Smooth muscle cell (in vitro differentiated cells): ENCODE data around the gene MYBBP1A. TPM values are rescaled to one million over a fixed set of nuclear protein-coding genes. Genes with fewer than 3 reads are reported as not detected.

Experiments
- DNase-seq: peaks from one replicate; lab custom pipeline; 2025; ENCODE audit not compliant: unreplicated experiment; lab: John Stamatoyannopoulos, UW
- H2AFZ ChIP-seq: fragments of 200-600 bp; sonication (generic); 2 replicates; pipeline ENCODE4 v1.6.0; 2016; ENCODE audit warnings: antibody characterized with exemption, low read depth, mild to moderate bottlenecking
- H3F3A ChIP-seq: fragments of 200-600 bp; sonication (generic); 2 replicates; pipeline ENCODE4 v1.6.0; 2017; ENCODE audit warnings: antibody characterized with exemption, low read depth
- H3K27ac ChIP-seq: fragments of 200-600 bp; sonication (generic); 2 replicates; pipeline ENCODE4 v1.5.1; 2016; ENCODE audit warnings: low read depth, mild to moderate bottlenecking
- H3K27me3 ChIP-seq: fragments of 200-600 bp; sonication (generic); 2 replicates; pipeline ENCODE4 v1.6.1; 2016; ENCODE audit warnings: low read depth, mild to moderate bottlenecking
- H3K36me3 ChIP-seq: fragments of 200-600 bp; sonication (generic); 2 replicates; pipeline ENCODE4 v1.5.1; 2016; ENCODE audit warnings: low read depth
- H3K4me1 ChIP-seq: fragments of 200-600 bp; sonication (generic); 2 replicates; pipeline ENCODE4 v1.5.1; 2016; ENCODE audit warnings: low read depth
- H3K4me2 ChIP-seq: fragments of 200-600 bp; sonication (generic); 2 replicates; pipeline ENCODE4 v1.6.0; 2016; ENCODE audit warnings: mild to moderate bottlenecking
- H3K4me3 ChIP-seq: fragments of 200-600 bp; sonication (generic); 2 replicates; pipeline ENCODE4 v1.5.1; 2016; ENCODE audit warnings: mild to moderate bottlenecking
- H3K79me2 ChIP-seq: fragments of 200-600 bp; sonication (generic); 2 replicates; pipeline ENCODE4 v1.6.0; 2016; ENCODE audit warnings: low read depth, mild to moderate bottlenecking
- H3K9ac ChIP-seq: fragments of 200-600 bp; sonication (generic); 2 replicates; pipeline ENCODE4 v1.6.0; 2016; ENCODE audit warnings: low read depth
- H3K9me3 ChIP-seq: fragments of 200-600 bp; sonication (generic); replicated peaks from 2 replicates; pipeline ENCODE4 v1.5.1; 2016; ENCODE audit warnings: low read depth
- H4K20me1 ChIP-seq: fragments of 200-600 bp; sonication (generic); 2 replicates; pipeline ENCODE4 v1.6.0; 2016; ENCODE audit warnings: low read depth
- WGBS: methylation state at CpG from one replicate; pipeline ENCODE4 v1.1.7; 2016; ENCODE audit warnings: low lambda C conversion rate; 5-methylcytosine and 5-hydroxymethylcytosine counted together
- polyA plus RNA-seq: library from polyadenylated mRNA; unstranded; fragments of >200 nt; fragmentation: Nextera tagmentation; extraction: Ambion mirVana; gene quantifications from 2 replicates; pipeline ENCODE4 v1.2.1, GENCODE V29; 2016
- total RNA-seq: library from RNA; depleted of rRNA; stranded (reverse); fragments of >200 nt; gene quantifications from 2 replicates; pipeline ENCODE4 v1.2.3, GENCODE V29; 2014
- TF ChIP-seq, protein P1 (sequence below): fragments of 200-600 bp; sonication (generic); IDR thresholded peaks from 2 replicates; pipeline ENCODE4 v1.5.1; 2017; ENCODE audit warnings: borderline replicate concordance, mild to moderate bottlenecking, antibody characterized with exemption; ENCODE audit not compliant: insufficient read depth, poor library complexity, severe bottlenecking

Gene MYBBP1A
- total and polyA plus RNA-seq, 2 experiments from 2014 or later, result 18.1 to 33.5 TPM

GRCh38 chr17:4522661-4523060 is 32.5 kb downstream of the MYBBP1A start:
- Histone ChIP-seq H3K36me3 (no peaks in the 10 kb centered on the region), H3K4me1 (peaks cover 8% of the 10 kb centered on the region), H2AFZ (no peak overlapping the region), H3F3A (no peaks in the 10 kb centered on the region), H3K9ac (no peak overlapping the region), H3K79me2 (no peaks in the 10 kb centered on the region), H3K4me2 (no peak overlapping the region), H3K27me3 (no peaks in the 10 kb centered on the region), H3K9me3 (no peaks in the 10 kb centered on the region), H4K20me1 (no peaks in the 10 kb centered on the region), H3K27ac (no peak overlapping the region), H3K4me3 (no peak overlapping the region)
- TF ChIP-seq, protein P1, sequence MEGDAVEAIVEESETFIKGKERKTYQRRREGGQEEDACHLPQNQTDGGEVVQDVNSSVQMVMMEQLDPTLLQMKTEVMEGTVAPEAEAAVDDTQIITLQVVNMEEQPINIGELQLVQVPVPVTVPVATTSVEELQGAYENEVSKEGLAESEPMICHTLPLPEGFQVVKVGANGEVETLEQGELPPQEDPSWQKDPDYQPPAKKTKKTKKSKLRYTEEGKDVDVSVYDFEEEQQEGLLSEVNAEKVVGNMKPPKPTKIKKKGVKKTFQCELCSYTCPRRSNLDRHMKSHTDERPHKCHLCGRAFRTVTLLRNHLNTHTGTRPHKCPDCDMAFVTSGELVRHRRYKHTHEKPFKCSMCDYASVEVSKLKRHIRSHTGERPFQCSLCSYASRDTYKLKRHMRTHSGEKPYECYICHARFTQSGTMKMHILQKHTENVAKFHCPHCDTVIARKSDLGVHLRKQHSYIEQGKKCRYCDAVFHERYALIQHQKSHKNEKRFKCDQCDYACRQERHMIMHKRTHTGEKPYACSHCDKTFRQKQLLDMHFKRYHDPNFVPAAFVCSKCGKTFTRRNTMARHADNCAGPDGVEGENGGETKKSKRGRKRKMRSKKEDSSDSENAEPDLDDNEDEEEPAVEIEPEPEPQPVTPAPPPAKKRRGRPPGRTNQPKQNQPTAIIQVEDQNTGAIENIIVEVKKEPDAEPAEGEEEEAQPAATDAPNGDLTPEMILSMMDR, result no peak
- DNase-seq, result no peak
- 92% methylated on average over 6 of the region's 6 CpGs for WGBS

GRCh38 chr17:4520894-4521600 is 34.1 kb downstream of the MYBBP1A start:
- Histone ChIP-seq H3K27me3 (no peaks in the 10 kb centered on the region), H3K4me3 (no peak overlapping the region), H3K4me2 (no peak overlapping the region), H3K27ac (no peak overlapping the region), H3K79me2 (no peaks in the 10 kb centered on the region), H3F3A (no peaks in the 10 kb centered on the region), H4K20me1 (no peaks in the 10 kb centered on the region), H3K36me3 (no peaks in the 10 kb centered on the region), H3K9me3 (no peaks in the 10 kb centered on the region), H3K4me1 (peaks cover 8% of the 10 kb centered on the region), H3K9ac (no peak overlapping the region), H2AFZ (no peak overlapping the region)
- TF ChIP-seq, protein P1, result no peak
- 94% methylated on average over 8 of the region's 8 CpGs for WGBS
- no peak for DNase-seq

DNA sequence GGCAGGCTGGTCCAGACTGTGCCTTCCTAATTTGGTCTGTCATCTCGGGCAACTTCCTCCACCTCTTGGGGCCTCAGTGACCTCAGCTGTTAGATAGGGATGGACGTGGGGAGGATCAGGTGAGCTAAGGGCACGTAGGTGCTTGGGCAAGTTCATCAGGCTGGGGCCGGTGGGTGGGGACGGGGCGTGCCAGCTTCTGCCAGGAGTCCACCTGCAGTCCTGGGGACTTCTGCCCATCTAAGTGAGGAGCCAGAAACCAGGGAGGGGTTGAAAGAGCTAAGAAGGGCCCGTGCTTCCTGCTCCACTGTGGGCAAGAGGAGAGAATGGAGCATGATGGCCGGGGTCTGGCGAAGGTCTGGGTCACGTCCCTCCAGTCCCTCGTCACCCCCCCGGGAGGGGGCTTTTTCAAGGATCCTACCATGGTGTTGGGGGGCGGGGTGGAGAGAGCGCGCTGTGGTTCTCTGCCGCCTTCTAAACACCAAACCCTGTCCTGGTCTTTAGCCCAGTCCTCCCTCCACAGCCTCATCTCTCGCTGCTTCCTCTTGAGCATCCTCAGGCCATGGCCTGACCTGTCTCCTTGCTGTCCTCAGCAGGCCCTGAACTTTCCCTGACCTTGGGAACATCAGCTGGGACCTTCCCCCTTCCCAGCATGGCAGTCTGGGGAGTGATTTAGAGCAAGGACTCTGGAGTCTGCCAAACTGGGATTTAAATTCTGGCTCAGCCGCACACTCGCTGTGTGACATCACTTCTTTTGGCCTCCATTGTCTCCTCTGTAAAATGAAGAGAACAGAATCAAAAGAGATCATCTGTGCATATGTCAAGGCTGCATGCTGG is 34.9 kb downstream of the MYBBP1A start:
- no peak overlapping the region for H3K27ac ChIP-seq
- H3K4me2 ChIP-seq, result no peak overlapping the region
- H3K9ac ChIP-seq, result no peak overlapping the region
- no peaks in the 10 kb centered on the region for H3F3A ChIP-seq
- TF ChIP-seq, protein P1, result no peak
- H3K4me3 ChIP-seq, result no peak overlapping the region
- no peaks in the 10 kb centered on the region for H4K20me1 ChIP-seq
- no peaks in the 10 kb centered on the region for H3K9me3 ChIP-seq
- WGBS, result 94% methylated on average over 19 of the region's 19 CpGs
- H2AFZ ChIP-seq, result no peak overlapping the region
- H3K4me1 ChIP-seq, result peaks cover 13% of the 10 kb centered on the region
- H3K79me2 ChIP-seq, result no peaks in the 10 kb centered on the region
- no peak for DNase-seq
- no peaks in the 10 kb centered on the region for H3K36me3 ChIP-seq
- no peaks in the 10 kb centered on the region for H3K27me3 ChIP-seq
